GM23248 (cell line): ENCODE results near the gene KRTAP5-1.
"Not testable (repeated sequence)": the region's sequence is repeated elsewhere in the genome, so short reads cannot be mapped to it uniquely, and the experiment has no call there.

Experiments
- EZH2 ChIP-seq: fragments of 200-600 bp; sonication (generic); IDR thresholded peaks from 2 replicates; pipeline ENCODE4 v1.6.1; 2018; ENCODE audit warnings: antibody characterized with exemption, mild to moderate bottlenecking; ENCODE audit not compliant: insufficient read depth, poor library complexity, severe bottlenecking
- EZH2phosphoT487 ChIP-seq: fragments of 200-600 bp; sonication (generic); IDR thresholded peaks from 2 replicates; pipeline ENCODE4 v1.6.1; 2018; ENCODE audit warnings: antibody characterized with exemption, moderate library complexity, mild to moderate bottlenecking, low read depth; ENCODE audit not compliant: insufficient read depth

GRCh38 chr11:1582909-1583308 lies 2.2 kb downstream of the KRTAP5-1 start:
- not testable (repeated sequence) for TF ChIP-seq EZH2phosphoT487, EZH2
